Fibroblast of pulmonary artery (primary cell): Measurements from ENCODE around the gene TNS3.

Source experiments
- DNase-seq: peaks from one replicate; pipeline ENCODE4 v3.0.0-alpha.2; 2010; ENCODE audit warnings: low read depth
- H3K4me3 ChIP-seq: replicated peaks from 2 replicates; pipeline ENCODE4 v1.5.1; 2011; ENCODE audit warnings: low read depth, mild to moderate bottlenecking, control low read depth, low read length, moderate library complexity
- CTCF ChIP-seq: IDR thresholded peaks from 2 replicates; pipeline ENCODE4 v1.5.1; 2011; ENCODE audit warnings: mild to moderate bottlenecking, control low read depth, low read length, inconsistent platforms; ENCODE audit errors: missing control alignments

Gene TNS3

GRCh38 chr7:47345857-47346298 is 236.0 kb downstream of the TNS3 start:
- H3K4me3 ChIP-seq, result no peak overlapping the region
- DNase-seq, result no peak
- no peak for TF ChIP-seq CTCF

- no peak overlapping the region for H3K4me3 ChIP-seq
- TF ChIP-seq CTCF, result no peak
- DNase-seq, result no peak
Observed at GRCh38 chr7:47344171-47344955, 237.5 kb downstream of the TNS3 start.

- no peak for DNase-seq
- no peak for TF ChIP-seq CTCF
- no peak overlapping the region for H3K4me3 ChIP-seq
Observed at GRCh38 chr7:47343061-47343455, 238.9 kb downstream of the TNS3 start.

GRCh38 chr7:47342296-47343060 is 239.4 kb downstream of the TNS3 start:
- no peak for DNase-seq
- no peak for TF ChIP-seq CTCF
- H3K4me3 ChIP-seq, result no peak overlapping the region

GRCh38 chr7:47340517-47340916 is 241.4 kb downstream of the TNS3 start:
- no peak for DNase-seq
- H3K4me3 ChIP-seq, result no peak overlapping the region
- TF ChIP-seq CTCF, result no peak

- no peak for TF ChIP-seq CTCF
- DNase-seq, result peak; percentile 11
- no peak overlapping the region for H3K4me3 ChIP-seq
Observed at GRCh38 chr7:47338026-47338425, 243.9 kb downstream of the TNS3 start.

- no peak for TF ChIP-seq CTCF
- no peak for DNase-seq
- H3K4me3 ChIP-seq, result no peak overlapping the region
Observed at GRCh38 chr7:47337531-47337930, 244.4 kb downstream of the TNS3 start.
